Measurements from ENCODE around the gene DET1.
A peak's percentile ranks its signal among the peaks of the same experiment; 100 is the strongest.
"Not testable (repeated sequence)": the region's sequence is repeated elsewhere in the genome, so short reads cannot be mapped to it uniquely, and the experiment has no call there.

Gene DET1

DNA sequence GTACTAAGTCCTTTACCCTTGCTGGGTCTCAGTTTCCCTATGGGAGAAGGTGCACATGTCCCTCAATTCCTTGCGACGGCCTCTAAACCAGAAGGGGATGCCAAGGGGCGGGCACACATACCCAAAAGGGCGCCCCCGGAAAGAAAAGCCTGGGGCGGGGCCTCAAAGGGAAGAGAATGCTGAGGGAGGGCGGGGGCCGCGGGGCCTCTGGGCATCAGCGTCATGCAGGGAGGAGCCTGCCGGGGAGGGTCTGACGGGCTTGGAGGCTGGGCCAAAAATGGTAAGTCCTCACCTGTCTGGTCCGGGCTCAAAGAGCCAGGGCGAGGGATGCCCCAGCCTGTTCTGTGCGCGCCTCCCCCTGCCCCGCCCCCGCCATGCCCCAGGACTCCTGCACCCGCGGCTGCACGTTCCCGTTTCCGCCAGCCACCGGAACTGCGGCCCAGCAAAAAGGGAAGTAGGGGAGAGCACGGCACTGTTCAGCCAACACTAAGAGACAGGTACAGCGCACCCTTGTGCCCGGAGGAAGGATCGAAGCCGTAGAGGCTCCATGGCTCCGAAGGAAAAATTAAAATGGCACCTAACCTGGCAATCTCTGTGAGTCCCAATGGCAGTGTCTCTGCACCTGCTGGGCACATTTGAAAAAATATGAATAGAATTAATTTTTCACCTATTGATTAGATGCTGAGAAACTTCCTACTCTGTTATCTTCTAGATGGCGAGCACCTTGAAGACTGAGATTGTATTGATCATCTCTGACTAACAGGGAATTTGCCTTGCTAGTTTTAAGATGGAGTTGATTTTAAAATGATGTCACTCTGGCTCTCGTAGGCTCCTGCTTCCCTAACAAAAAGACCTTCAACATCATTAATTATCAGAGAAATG lies at the start of gene DET1:
TSS of gene DET1 (minus strand) at position 434 of the 882 bp plus-strand sequence. CDS start 14,976 bp downstream, outside the sequence.
- DNase-seq (ENCODE audit: low read depth in 2 of 2) = peak; percentile 90 to 94

DNA sequence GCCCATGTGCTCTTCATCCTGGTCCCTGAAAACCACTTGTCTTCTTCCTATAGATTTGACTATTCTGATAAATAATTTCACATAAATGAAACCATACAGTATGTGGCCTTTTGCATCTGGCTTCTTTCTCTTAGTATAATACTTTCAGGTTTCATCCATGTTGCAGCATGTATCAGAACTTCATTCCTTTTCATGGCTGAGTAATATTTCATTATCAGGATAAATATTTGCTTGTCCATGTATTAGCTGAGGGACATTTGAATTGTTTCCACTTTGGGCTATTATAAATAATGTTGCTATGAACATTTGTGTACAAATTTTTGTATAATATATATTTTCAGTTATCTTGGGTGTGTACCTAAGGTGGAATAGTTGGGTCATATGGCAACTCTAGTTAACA lies 44.9 kb upstream of the DET1 start:
- no peak for DNase-seq (ENCODE audit: low read depth in 2 of 2)

DNA sequence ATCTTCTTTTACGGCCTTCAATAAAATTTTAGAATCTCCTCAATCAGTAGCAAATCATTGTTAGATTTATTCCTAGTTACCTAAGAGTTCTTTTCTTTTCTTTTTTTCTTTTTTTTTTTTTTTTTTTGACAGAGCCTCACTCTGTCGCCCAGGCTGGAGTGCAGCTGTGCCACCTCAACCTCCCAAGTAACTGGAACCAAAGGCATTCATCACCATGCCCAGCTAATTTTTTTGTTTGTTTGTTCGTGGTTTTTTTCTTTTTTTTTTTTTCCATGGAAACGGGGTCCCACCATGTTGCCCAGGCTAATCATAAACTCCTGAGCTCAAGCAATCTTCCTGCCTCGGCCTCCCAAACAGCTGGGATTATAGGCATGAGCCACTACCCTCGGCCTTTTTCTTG lies 44.3 kb upstream of the DET1 start:
- no peak for DNase-seq (ENCODE audit: low read depth in 2 of 2)

DNA sequence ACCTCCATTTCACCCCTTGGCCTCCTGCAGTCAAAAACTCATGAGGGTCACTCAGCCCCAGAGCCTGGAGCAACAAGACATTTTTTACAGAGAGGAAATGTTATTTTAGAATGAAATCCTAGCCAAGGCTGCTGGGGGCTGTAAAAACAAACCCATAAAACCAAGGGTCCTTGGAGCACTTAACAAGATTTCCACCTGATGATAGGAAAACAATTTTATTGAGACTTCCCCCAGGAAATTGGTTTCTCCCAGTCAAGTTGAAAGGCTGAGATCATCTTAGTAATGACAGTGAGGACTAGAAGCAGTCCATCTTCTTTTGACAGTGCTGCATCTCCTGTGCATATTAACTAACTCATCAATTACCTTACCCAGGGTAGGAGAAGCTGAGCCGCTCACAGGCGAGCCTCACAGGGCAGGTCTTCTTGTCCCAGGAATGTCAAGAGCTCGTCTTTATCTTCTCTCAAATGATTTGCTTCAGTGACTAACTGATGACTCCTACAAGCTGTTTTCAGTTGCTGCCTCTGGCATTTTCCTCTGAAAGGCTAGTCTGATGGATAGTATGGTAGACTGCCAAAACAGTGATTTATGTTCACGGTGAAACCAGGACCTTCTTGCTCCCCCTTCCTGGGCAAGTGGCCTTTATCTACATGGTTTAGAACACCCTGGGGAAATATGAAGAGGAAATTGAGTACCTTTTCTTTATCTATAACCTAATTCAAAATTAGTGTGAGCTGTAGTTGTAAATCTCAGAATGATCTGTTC lies 40.1 kb upstream of the DET1 start:
- DNase-seq (ENCODE audit: low read depth in 2 of 2) = no peak

DNA sequence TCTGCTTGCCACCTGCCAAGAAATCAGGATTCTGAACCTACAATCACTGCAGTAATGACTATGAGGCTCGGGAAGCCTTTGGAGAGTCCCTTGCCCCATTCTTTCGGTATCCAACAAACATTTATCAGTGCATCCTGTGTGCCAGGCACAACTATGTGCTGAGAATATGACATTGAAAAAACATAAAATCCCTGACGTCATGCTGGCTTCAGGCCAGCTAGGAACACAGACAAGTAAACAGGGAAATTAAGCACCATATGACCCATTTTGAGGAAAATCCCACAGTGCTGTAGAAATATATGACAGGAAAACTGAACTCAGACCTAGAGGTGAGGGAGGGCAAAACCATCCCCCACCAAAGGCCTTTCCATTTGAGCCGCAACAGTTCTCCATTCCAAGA lies 34.1 kb upstream of the DET1 start:
- no peak for DNase-seq (ENCODE audit: low read depth in 2 of 2)

DNA sequence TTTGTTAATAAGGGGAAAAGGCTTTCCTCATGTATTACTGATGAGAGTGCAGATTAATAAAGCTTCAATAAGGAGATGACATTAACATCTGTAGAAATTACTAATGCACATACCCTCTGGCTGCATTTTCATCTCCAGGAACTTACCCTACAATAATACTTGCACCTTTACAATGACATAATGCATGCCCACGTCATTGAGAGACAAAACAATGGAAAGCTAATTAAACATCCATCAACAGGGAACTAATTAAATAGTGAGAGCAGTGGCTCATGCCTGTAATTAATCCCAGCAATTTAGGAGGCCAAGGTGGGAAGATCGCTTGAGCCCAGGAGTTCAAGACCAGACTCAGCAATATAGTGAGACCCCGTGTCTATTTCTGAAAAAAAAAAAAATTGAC lies 32.8 kb upstream of the DET1 start:
- no peak for DNase-seq (ENCODE audit: low read depth in 2 of 2)

DNA sequence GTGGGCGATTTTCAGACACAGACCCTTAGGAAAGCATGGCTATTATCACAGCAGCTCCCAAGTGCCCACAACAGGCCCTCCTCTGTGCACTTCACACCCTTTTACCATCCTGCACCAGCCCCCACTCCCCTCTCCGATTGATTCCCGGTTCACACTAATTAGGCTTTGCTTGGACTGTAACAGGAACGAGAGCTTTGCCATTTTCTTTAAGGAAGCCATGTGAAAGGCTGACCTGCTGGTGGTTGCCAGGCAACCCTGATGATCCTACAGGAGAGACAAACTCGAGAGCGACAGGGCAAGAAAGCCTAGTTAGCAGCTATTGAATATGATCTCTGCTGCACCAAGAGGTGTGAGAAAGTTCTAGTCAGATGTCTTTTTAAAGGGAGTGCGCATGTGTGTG lies 28.2 kb upstream of the DET1 start:
- no peak for DNase-seq (ENCODE audit: low read depth in 2 of 2)

DNA sequence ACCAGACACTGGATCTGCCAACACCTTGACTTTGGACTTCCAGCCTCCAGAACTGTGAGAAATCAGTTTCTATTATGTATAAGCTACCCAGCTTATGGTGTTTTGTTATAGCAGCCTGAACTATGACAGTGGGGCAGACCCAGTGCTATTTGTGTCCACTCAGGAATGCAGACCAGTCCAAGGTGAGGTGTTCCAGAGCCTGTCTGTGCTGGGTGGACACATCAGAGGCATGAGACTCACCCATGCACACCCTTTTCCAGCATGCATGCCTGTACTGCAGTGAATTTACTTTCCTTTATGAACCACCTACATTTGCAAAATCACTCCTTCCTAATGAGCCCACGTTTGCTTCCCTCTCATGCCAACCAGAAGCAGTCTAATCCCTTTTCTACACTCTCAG lies 27.6 kb upstream of the DET1 start:
- no peak for DNase-seq (ENCODE audit: low read depth in 2 of 2)

DNA sequence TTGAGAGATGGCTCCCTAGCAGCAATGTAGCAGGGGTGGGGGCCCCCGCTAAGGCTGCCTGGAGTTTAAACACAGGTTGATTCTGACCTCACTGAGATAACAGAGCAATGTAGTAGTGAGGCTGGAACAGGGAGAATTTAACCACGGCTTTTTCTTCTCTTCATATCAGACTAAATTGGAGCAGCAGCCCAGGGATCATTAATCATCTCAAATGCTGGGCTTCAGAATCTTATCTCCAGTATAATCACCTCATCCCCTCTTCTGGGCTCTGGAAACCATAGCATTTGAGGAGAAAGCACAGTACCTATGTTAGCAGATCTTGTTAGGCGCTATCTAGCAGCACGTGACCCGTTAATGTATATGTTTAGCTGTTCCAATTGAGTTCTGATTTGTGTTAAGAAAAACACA lies 25.4 kb upstream of the DET1 start:
- no peak for DNase-seq (ENCODE audit: low read depth in 2 of 2)

DNA sequence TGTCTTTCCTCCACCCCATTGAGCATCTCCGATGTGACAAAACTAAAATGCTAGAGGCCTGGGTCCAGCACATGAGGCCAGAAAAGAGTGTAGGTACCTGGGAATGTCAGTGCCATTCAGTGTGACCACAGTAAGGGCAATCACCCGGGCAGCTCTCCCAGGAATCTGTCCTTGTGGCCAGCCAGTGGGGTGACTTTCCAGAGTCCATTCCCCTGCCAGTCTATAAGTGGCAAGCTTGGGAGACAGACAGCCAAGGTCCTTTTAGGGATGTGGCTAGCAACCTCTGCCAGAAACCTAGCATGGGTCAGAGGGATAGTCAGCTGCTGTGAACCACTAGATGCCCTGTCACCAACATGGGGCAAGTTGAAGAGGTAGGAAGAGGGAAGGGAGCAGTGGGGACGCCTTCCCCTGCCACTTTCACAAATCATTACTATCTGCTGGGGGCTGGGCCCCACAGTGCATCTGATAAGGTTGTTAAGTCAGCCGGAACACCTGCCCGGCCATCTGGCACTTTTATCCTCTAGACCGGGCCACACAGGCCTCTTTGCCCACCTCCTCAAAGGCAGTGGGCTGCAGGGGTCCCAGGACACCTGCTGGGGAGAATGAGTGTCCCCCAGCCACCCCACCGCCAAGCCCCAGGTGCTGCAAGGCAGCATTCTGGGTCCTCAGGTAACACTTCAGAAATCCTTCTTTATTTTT lies 24.8 kb upstream of the DET1 start:
- no peak for DNase-seq (ENCODE audit: low read depth in 2 of 2)

DNA sequence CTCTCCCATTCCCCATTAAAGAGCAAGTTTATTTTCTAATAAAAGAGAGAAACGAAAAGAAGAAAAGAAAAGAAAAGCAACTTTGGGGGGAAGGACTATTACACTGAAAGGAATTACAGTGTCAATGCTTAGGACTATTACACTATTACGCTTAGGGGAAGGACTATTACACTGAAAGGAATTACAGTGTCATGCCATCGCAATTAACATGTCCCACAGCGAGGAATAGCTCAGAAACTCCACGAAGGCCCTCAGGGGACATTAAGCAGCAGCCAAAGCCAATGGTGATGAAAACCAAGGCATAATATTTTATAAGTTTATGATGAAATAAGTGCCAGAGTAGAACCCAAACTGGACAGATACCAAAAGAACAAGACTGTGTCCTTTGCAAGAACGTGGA lies 22.1 kb upstream of the DET1 start:
- DNase-seq (ENCODE audit: low read depth in 2 of 2) = no peak

DNA sequence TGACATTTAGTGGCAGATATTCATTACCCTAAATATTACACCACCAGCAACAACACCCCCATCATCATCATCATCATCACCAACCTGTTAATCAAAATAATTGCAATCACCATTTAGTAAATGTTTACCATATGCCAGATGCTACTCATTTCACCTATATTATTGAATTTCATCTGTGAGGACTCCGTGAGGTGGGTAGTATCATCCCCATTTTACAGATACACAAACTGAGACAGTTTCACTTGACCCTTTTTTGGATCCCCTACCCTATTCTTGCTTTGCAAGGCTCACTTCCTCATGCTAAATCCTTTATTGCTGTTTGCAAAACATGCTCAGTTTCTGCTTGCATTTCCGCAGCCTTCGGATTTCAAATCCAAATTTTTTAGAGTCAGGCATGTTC lies 18.3 kb upstream of the DET1 start:
- no peak for DNase-seq (ENCODE audit: low read depth in 2 of 2)

DNA sequence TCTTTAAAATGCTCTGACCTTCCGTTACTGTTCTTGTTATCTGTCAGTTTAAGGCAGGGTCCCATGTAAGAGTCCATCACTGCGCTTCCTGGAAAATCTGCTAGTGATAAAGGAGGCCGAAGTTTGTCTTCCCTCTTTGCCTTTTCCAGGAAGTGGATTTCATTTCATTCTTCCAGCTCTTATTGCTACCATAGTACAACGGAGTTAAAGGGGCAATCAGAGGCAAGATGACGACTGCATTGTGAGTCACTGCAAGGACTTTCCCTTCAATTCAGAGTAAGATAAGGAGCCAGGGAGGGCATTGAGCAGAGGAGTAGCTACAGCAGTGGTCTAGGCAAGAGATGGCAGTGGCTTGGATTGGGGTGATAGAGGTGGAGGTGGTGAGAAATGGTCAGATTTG lies 17.2 kb upstream of the DET1 start:
- DNase-seq (ENCODE audit: low read depth in 2 of 2) = no peak

DNA sequence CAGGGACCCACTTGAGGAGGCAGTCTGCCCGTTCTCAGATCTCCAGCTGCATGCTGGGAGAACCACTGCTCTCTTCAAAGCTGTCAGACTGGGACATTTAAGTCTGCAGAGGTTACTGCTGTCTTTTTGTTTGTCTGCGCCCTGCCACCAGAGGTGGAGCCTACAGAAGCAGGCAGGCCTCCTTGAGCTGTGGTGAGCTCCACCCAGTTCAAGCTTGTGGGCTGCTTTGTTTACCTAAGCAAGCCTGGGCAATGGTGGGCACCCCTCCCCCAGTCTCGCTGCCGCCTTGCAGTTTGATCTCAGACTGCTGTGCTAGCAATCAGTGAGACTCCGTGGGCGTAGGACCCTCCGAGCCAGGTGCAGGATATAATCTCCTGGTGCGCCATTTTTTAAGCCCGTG lies 13.1 kb upstream of the DET1 start:
- DNase-seq (ENCODE audit: low read depth in 2 of 2) = not testable (repeated sequence)

DNA sequence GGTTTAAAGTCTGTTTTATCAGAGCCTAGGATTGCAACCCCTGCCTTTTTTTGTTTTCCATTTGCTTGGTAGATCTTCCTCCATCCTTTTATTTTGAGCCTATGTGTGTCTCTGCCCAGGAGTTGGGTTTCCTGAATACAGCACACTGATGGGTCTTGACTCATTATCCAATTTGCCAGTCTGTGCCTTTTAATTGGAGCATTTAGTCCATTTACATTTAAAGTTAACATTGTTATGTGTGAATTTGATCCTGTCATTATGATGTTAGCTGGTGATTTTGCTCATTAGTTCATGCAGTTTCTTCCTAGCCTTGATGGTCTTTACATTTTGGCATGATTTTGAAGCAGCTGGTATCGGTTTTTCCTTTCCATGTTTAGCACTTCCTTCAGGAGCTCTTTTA lies 11.5 kb upstream of the DET1 start:
- DNase-seq (ENCODE audit: low read depth in 2 of 2) = not testable (repeated sequence)

DNA sequence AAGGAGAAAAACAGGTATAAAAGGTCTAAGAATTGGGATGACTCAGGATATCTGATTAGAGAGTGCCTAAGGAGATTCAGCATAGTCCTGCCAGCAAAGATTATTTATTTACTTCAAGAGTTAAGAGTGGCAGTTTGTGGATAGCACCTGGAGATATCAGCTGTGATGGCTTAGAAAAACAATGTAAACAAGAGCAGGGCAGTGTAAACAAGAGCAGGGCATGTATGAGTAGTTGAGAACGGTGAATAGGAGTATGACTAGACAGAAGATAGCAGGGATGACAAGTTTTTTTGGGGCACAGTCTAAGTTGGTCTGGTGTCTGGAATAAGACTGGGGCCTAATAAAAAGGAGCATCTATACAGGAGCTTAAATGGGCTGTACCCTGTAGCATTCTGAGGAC lies 1.5 kb upstream of the DET1 start:
- not testable (repeated sequence) for DNase-seq (ENCODE audit: low read depth in 2 of 2)

DNA sequence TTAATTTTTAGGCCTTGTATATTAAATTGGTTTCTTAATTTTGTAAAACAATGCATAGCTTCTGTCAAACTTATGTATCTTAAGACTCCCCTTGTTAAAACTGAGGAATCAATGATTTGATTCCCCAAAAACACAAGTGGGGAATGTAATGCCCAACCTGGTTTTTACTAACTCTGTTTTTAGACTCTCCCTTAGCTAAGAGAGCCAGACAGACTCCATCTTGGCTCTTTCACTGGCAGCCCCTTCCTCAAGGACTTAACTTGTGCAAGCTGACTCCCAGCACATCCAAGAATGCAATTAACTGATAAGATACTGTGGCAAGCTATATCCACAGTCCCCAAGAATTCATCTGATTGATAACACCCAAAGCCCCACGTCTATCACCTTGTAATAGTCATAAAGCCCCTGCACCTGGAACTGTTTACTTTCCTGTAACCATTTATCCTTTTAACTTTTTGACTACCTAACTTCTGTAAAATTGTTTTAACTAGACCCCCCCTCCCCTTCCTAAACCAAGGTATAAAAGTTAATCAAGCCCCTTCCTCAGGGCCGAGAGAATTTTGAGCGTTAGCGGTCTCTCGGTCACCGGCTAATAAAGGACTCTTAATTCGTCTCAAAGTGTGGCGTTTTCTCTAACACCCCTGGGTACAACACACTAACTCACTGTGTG lies 768 bp downstream of the DET1 start:
- not testable (repeated sequence) for DNase-seq (ENCODE audit: low read depth in 2 of 2)

DNA sequence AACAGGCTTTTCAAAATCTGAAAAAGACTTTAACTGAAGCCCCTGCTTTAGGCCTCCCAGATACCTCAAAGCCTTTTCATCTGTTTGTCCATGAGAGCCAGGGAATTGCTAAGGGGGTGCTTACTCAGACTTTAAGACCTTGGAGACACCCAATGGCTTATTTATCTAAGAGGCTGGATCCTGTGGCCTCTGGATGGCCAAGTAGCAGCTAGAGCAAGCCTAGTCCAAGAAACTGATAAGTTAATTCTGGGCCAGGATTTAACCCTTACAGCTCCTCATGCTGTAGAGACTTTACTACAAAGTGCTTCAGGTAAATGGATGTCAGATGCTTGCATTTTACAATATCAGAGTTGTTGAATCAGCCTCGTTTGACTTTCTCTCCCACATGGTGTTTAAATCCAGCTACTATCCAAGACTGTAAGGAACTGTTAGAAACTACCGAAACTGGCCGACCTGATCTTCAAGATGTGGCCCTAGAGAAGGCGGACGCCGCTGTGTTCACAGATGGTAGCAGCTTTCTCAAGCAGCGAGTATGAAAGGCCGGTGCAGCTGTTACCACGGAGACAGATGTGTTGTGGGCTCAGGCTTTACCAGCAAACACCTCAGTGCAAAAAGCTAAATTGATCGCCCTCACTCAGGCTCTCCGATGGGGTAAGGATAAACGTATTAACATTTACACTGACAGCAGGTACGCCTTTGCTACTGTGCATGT lies 3.3 kb downstream of the DET1 start:
- no peak for DNase-seq (ENCODE audit: low read depth in 2 of 2)

DNA sequence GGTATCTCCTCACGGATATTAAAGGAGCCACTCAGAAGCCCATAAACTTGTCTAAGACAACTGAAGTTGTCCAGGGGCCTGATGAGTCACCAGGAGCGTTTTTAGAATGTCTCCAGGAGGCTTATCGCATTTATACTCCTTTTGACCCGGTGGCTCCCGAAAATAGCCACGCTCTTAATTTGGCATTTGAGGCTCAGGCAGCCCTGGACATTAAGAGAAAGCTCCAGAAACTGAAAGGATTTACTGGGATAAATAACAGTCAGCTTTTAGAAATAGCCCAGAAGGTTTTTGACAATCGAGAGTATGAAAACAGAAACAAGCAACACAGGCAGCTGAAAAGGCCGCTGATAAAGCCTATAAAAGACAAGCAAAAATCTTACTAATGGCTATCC lies 4.1 kb downstream of the DET1 start:
- DNase-seq (ENCODE audit: low read depth in 2 of 2) = no peak

DNA sequence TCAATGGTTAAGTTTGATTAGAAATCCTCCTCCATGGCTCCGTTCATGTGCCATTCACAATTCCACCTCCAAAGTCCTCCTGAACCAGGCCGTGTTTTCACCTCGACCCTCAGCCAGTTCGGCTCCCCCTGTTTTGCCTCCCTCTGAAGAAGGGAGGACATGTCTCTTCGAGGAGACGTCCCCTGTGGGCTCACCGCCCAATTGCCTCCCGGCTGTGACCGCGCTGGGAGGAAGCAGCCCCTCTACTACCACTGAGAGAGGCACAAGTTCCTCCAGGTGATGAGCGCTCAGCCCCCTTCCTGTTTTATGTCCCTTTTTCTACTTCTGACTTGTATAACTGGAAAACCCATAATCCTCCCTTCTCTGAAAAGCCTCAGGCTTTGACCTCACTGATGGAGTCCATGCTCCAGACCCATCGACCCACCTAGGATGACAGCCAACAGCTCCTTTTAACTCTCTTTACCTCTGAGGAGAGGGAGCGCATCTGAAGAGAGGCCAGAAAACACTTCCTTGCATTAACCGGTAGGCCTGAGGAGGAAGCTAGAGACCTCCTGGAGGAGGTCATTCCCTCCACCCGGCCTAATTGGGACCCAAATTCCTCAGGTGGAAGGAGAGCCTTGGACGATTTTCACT lies 4.7 kb downstream of the DET1 start:
- DNase-seq (ENCODE audit: low read depth in 2 of 2) = no peak

DNA sequence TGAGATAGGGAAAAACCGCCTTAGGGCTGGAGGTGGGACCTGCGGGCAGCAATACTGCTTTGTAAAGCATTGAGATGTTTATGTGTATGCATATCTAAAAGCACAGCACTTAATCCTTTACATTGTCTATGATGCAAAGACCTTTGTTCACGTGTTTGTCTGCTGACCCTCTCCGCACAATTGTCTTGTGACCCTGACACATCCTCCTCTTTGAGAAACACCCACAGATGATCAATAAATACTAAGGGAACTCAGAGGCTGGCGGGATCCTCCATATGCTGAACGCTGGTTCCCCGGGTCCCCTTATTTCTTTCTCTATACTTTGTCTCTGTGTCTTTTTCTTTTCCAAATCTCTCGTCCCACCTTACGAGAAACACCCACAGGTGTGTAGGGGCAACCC lies 5.4 kb downstream of the DET1 start:
- not testable (repeated sequence) for DNase-seq (ENCODE audit: low read depth in 2 of 2)

Data from activated CD8-positive, alpha-beta memory T cell treated with anti-CD3 and anti-CD28 coated beads for 4 hours (primary cell).